ENCODE results near the gene PRAMEF8. TPM values are rescaled to one million over a fixed set of nuclear protein-coding genes. Genes with fewer than 3 reads are reported as not detected.

PRAMEF8 gene
- total RNA-seq, 1 experiment from 2014 or later: not detected

Other genes with a start within 250 kb of the PRAMEF8 start
- gene PRAMEF27, start 228.6 kb downstream of the PRAMEF8 start, total RNA-seq (2014; rRNA removed; shearing (Covaris generic)): not detected in 2 replicates
- not detected in 2 replicates for gene HNRNPCL3, start 224.4 kb downstream of the PRAMEF8 start, total RNA-seq (2014; rRNA removed; shearing (Covaris generic))
- gene PRAMEF25, start 214.4 kb downstream of the PRAMEF8 start, total RNA-seq (2014; rRNA removed; shearing (Covaris generic)): not detected in 2 replicates
- not detected in 2 replicates for gene HNRNPCL2, start 168.3 kb downstream of the PRAMEF8 start, total RNA-seq (2014; rRNA removed; shearing (Covaris generic))
- gene PRAMEF26, start 129.1 kb downstream of the PRAMEF8 start, total RNA-seq (2014; rRNA removed; shearing (Covaris generic)): not detected in 2 replicates
- not detected in 2 replicates for gene HNRNPCL4, start 119.5 kb downstream of the PRAMEF8 start, total RNA-seq (2014; rRNA removed; shearing (Covaris generic))
- gene PRAMEF9, start 113.3 kb downstream of the PRAMEF8 start, total RNA-seq (2014; rRNA removed; shearing (Covaris generic)): not detected in 2 replicates
- not detected in 2 replicates for gene PRAMEF13, start 83.7 kb downstream of the PRAMEF8 start, total RNA-seq (2014; rRNA removed; shearing (Covaris generic))
- gene PRAMEF18, start 59.0 kb downstream of the PRAMEF8 start, total RNA-seq (2014; rRNA removed; shearing (Covaris generic)): not detected in 2 replicates
- not detected in 2 replicates for gene PRAMEF5, start 30.9 kb downstream of the PRAMEF8 start, total RNA-seq (2014; rRNA removed; shearing (Covaris generic))
- gene PRAMEF33, start 18.4 kb upstream of the PRAMEF8 start, total RNA-seq (2014; rRNA removed; shearing (Covaris generic)): not detected in 2 replicates
- not detected in 2 replicates for gene PRAMEF15, start 30.4 kb upstream of the PRAMEF8 start, total RNA-seq (2014; rRNA removed; shearing (Covaris generic))
- not detected in 2 replicates for gene PRAMEF14, start 62.0 kb upstream of the PRAMEF8 start, total RNA-seq (2014; rRNA removed; shearing (Covaris generic))
- not detected in 2 replicates for gene PRAMEF19, start 86.8 kb upstream of the PRAMEF8 start, total RNA-seq (2014; rRNA removed; shearing (Covaris generic))
- gene PRAMEF17, start 104.5 kb upstream of the PRAMEF8 start, total RNA-seq (2014; rRNA removed; shearing (Covaris generic)): not detected in 2 replicates
- not detected in 2 replicates for gene PRAMEF20, start 125.3 kb upstream of the PRAMEF8 start, total RNA-seq (2014; rRNA removed; shearing (Covaris generic))
- gene LRRC38, start 228.9 kb upstream of the PRAMEF8 start, total RNA-seq (2014; rRNA removed; shearing (Covaris generic)): not detected in 2 replicates